GM19099 (cell line): ENCODE results near the gene LMNTD2.
A peak's percentile ranks its signal among the peaks of the same experiment; 100 is the strongest.

Experiments
- POLR2A ChIP-seq: IDR thresholded peaks from 3 replicates; pipeline ENCODE4 v1.6.1; 2011; ENCODE audit warnings: low read depth; ENCODE audit not compliant: insufficient read length; ENCODE audit errors: extremely low read depth

Gene LMNTD2

GRCh38 chr11:553083-553987 lies 7.2 kb downstream of the LMNTD2 start:
- TF ChIP-seq POLR2A = no peak

- no peak for TF ChIP-seq POLR2A
These were observed 8.9 kb downstream of the LMNTD2 start for GRCh38 chr11:551596-551995.

GRCh38 chr11:551131-551530 lies 9.4 kb downstream of the LMNTD2 start:
- TF ChIP-seq POLR2A = no peak

- TF ChIP-seq POLR2A = no peak
These were observed 9.8 kb downstream of the LMNTD2 start for GRCh38 chr11:550746-551085.

GRCh38 chr11:550021-550745 lies 10.4 kb downstream of the LMNTD2 start:
- no peak for TF ChIP-seq POLR2A

- no peak for TF ChIP-seq POLR2A
These were observed 11.6 kb downstream of the LMNTD2 start for GRCh38 chr11:548700-549603.

GRCh38 chr11:545171-545570 lies 15.4 kb downstream of the LMNTD2 start:
- TF ChIP-seq POLR2A = no peak

- no peak for TF ChIP-seq POLR2A
These were observed 15.7 kb downstream of the LMNTD2 start for GRCh38 chr11:544817-545166.

- TF ChIP-seq POLR2A = no peak
These were observed 19.1 kb downstream of the LMNTD2 start for GRCh38 chr11:541433-541885.

- TF ChIP-seq POLR2A = no peak
These were observed 19.7 kb downstream of the LMNTD2 start for GRCh38 chr11:540583-541432.

- no peak for TF ChIP-seq POLR2A
These were observed 20.5 kb downstream of the LMNTD2 start for GRCh38 chr11:539971-540481.

- no peak for TF ChIP-seq POLR2A
These were observed 22.0 kb downstream of the LMNTD2 start for GRCh38 chr11:538431-539051.

- no peak for TF ChIP-seq POLR2A
These were observed 22.7 kb downstream of the LMNTD2 start for GRCh38 chr11:537622-538430.

- peak; percentile 60 for TF ChIP-seq POLR2A
These were observed 23.5 kb downstream of the LMNTD2 start, which contains the start of gene LRRC56 for GRCh38 chr11:536841-537621. TSS of gene LRRC56 (plus strand) at chr11:537527. CDS start at chr11:540685, 3,158 bp downstream.
